Urinary bladder (tissue), 4 donors: ENCODE data around the gene SLC47A2. TPM values are rescaled to one million over a fixed set of nuclear protein-coding genes. Genes with fewer than 3 reads are reported as not detected.
"Not testable (repeated sequence)": the region's sequence is repeated elsewhere in the genome, so short reads cannot be mapped to it uniquely, and the experiment has no call there.

ENCODE experiments used
- DNase-seq: peaks from one replicate; pipeline ENCODE4 v3.0.0-alpha.2; 2015; ENCODE audit errors: extremely low spot score
- H3K27ac ChIP-seq: one replicate; pipeline ENCODE4 v1.5.1; 2013; ENCODE audit warnings: low read depth, mild to moderate bottlenecking, moderate library complexity
- H3K36me3 ChIP-seq: one replicate; pipeline ENCODE4 v1.6.1; 2013; ENCODE audit warnings: mild to moderate bottlenecking, moderate library complexity; ENCODE audit not compliant: insufficient read depth
- H3K4me1 ChIP-seq: one replicate; pipeline ENCODE4 v1.6.1; 2013; ENCODE audit warnings: mild to moderate bottlenecking, moderate library complexity; ENCODE audit not compliant: insufficient read depth
- H3K4me3 ChIP-seq: one replicate; pipeline ENCODE4 v1.5.1; 2013; ENCODE audit warnings: low read depth, low read length
- WGBS: extraction: QIAGEN DNeasy Blood & Tissue Kit; methylation state at CpG from one replicate; pipeline ENCODE4 v1.1.7; 2013; 5-methylcytosine and 5-hydroxymethylcytosine counted together
- polyA plus RNA-seq: library from polyadenylated mRNA; stranded (reverse); fragments of 200-250 nt; gene quantifications from one replicate; pipeline ENCODE4 v1.2.3, GENCODE V29; 2013
- total RNA-seq: library from RNA; depleted of rRNA; stranded (reverse); fragments of >200 nt; gene quantifications from one replicate; pipeline ENCODE4 v1.2.3, GENCODE V29; 2014
- donor health status: healthy with polysubstance abuse.
- donor health status: healthy.

The SLC47A2 gene
- total and polyA plus RNA-seq, 2 donors: 0.21 TPM; not detected in 1

DNA sequence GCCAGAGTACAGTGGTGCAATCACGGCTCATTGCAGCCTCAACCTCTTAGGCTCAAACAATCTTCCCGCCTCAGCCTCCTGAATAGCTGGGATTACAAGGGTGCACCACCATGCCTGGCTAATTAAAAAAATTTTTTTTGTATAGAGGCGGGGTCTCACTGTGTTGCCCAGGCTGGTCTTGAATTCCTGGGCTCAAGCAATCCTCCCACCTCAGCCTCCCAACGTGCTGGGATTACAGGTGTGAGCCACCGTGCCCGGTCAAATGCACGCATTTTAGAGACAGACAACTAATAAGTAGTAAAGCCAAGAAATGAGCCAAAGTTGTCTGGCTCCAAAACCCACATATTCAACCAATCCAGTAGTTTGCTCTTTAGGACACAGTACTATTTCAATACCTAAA, 46.7 kb downstream of the SLC47A2 start:
- not testable (repeated sequence) for H3K4me3 ChIP-seq, H3K36me3 ChIP-seq, H3K27ac ChIP-seq, DNase-seq, H3K4me1 ChIP-seq
- WGBS: 98% methylated on average over 7 of the region's 7 CpGs

DNA sequence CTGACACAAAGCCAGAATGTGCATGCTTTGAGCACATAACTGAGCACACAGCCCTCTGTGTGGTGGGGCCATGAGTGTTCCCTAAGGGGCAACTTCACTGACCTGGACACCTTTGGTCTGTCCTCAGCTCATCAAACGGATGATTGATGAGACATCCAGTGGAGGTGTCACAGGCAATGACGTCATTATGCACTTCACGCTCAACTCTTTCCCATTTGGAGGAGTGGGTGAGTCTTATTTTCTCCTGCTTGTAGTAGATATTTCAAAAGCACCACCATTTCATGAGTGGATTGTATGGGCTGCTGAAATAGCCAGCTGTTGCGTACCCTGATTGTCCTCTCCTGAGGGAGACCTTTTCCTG, 51.6 kb downstream of the SLC47A2 start:
- 93% methylated on average over 4 of the region's 4 CpGs for WGBS
- H3K36me3 ChIP-seq: peaks cover 8% of the 10 kb centered on the region

DNA sequence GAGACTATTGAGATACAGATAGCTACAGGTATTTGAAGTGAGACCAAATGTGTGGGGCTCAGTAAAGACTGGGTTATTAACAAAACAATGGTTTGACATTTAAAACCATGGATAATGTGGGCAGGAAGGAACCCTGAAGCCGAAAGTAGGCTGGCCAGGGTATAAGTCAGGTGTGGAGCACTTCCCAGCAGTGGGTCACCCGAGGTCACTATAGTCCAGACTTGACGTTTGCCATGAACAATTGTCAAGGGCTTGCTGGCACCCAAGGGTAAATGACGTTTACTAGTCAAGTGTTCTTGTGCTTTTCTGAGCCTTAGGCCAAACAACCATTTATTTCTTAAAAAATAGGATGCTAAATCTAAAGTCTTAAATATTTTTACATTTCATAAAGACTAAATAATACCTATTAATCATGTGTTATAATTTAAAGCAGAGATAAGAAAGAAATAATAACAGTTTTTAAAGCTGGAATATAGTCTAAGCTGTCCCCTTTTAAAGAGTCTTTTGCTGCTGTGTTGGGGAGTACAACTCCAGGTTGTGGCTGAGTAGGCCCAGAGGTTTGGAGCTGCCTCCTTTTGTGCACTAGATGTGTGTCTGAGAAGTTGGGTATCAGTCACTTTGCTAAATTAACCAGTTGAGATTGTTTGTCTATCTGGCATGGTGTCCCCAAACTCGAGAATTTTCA, 52.1 kb downstream of the SLC47A2 start:
- Histone ChIP-seq H3K4me1 (no peaks in the 10 kb centered on the region), H3K27ac (no peak overlapping the region), H3K36me3 (peaks cover 8% of the 10 kb centered on the region), H3K4me3 (no peak overlapping the region)
- 77% methylated on average over 5 of the region's 5 CpGs for WGBS
- DNase-seq: no peak

More for the DNA sequence above, 51.6 kb downstream of the SLC47A2 start:
- no peak overlapping the region for H3K4me3 ChIP-seq
- no peak for DNase-seq
- no peak overlapping the region for H3K27ac ChIP-seq
- no peaks in the 10 kb centered on the region for H3K4me1 ChIP-seq

DNA sequence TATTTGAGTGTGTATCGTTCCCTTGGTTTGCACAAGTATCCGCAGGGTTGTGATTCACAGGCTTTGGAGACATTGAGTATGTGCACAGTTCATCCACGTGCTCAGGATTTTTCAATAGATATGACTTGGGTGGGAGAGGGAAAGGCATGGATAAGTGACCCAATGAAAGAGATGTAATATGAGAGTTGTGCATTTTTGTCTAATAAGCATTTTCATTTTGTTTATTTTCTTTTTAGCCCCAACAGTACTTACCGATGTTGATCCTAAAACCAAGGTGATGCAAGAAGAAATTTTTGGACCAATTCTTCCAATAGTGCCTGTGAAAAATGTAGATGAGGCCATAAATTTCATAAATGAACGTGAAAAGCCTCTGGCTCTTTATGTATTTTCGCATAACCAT, 53.3 kb downstream of the SLC47A2 start:
- 95% methylated on average over 6 of the region's 6 CpGs for WGBS
- H3K36me3 ChIP-seq: peaks cover 8% of the 10 kb centered on the region
- no peak overlapping the region for H3K27ac ChIP-seq
- no peak overlapping the region for H3K4me3 ChIP-seq
- no peak for DNase-seq
- no peaks in the 10 kb centered on the region for H3K4me1 ChIP-seq

DNA sequence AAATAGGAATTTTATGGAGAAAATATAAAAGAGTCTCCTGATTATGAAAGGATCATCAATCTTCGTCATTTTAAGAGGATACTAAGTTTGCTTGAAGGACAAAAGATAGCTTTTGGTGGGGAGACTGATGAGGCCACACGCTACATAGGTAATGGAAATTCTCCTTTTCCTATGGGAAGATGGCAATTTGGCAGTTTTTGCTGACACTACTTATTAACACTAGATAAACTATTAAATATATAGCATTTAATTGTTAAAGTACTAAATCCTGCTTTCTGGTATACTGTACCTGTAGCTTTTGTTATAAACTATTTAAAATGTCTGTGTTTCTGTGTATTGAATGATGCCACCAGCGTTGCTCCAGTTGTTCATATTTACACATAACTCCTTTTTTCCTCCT, 55.3 kb downstream of the SLC47A2 start:
- no peak for DNase-seq
- Histone ChIP-seq H3K4me3 (no peak overlapping the region), H3K27ac (no peak overlapping the region), H3K4me1 (no peaks in the 10 kb centered on the region), H3K36me3 (peaks cover 8% of the 10 kb centered on the region)
- WGBS: 97% methylated on average over 3 of the region's 3 CpGs

DNA sequence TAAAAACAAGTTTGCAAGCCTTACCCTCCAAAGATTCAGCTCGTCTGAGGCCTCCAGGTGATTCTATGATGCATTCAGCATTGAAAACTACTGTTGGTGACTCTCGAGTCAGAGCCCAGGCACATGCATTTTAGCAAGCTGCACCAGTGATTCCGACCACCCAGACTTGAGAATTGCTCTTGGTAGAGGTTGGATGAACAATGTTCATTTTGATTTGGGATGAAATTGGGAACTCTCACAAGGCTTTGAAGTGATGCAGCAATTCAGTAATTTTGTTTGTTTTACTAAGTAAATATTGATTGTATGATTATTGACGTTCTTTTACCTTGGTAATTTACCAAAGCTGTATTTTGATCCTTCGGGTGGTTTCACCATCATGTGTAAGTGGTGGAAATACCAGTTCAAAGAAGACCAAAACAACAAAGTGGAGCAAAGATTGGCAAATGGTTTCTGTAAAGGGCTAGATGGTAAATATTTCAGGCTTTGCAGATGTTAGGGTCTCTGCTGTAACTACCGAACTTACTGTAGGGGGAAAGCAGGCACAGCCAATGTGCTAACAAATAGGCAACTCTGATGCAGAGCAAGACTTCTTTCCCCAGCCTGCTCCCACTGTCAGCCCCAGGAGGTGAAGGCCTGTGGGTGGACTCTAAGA, 56.0 kb downstream of the SLC47A2 start:
- peaks cover 9% of the 10 kb centered on the region for H3K36me3 ChIP-seq
- no peaks in the 10 kb centered on the region for H3K4me1 ChIP-seq
- no peak overlapping the region for H3K27ac ChIP-seq
- no peak for DNase-seq
- WGBS: 86% methylated on average over 6 of the region's 6 CpGs
- H3K4me3 ChIP-seq: no peak overlapping the region

DNA sequence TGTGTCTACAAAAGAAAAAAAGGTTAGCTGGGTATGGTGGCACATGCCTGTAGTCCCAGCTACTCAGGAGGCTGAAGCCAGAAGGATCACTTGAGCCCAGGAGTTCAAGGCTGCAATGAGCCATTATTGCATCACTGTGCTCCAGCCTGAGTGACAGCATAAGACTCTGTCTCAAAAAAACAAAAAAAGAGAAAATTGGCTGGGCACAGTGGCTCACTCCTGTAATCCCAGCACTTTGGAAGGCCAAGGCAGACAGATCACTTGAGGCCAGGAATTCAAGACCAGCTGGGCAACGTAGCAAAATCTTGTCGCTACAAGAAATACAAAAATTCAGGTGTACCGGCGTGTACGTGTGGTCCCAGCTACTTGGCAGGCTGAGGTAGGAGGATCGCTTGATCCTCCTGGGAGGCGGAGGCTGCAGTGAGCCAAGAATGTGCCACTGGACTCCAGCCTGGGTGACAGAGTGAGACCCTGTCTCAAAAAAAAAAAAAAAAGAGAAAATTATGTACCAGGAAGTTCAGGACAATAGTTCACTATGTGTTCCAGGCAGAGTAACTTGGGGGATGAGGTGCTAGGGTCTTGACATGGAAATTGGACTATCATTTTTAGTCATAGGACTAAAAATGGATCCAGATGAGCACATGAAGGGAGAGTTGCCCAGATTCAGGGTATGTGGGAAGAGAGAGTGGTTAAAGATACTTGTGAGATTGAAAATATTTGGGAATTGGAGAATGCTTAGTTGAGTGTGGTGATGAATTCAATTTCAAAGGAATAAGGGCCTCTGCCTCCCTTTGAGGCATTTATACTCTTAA, 56.8 kb downstream of the SLC47A2 start:
- Histone ChIP-seq H3K4me3 (no peak overlapping the region), H3K4me1 (no peaks in the 10 kb centered on the region), H3K27ac (no peak overlapping the region), H3K36me3 (peaks cover 7% of the 10 kb centered on the region)
- no peak for DNase-seq
- WGBS: 93% methylated on average over 7 of the region's 7 CpGs

DNA sequence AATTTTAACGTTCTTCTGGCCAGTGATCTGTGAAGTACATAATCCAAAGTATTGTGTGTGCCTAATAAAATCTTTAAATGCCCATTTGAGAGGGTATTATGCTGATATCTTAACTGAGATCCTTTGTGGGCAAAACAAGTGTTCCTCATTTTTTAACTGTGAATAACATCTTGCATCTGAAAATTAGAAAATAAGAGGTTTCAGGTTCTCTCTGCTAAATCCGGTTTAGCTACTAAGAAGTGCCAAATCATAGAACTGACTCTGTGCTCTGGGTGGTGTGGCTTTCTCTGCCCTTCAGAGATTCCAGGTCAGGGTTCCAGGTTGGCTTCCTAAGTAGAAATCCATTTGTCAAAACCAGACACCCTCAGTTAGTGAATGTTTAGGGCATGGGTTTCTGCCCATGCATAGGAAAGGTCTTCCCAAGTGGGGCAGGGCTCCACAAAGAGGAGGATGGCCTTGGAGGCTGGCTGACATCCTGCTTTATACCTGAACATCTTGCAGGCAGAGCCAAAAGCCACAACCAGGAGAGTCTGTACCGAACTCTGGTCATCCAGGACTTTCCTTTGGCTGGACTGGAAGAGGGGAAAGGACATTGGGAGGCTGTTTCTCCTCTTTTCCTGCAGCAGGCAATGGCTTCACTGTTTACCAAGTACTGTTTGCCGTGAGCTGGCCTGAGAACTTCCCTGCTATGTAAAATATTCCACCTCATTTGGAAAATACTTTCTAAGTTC, 59.4 kb downstream of the SLC47A2 start:
- Histone ChIP-seq H3K4me3 (no peak overlapping the region), H3K27ac (no peak overlapping the region), H3K36me3 (peaks cover 3% of the 10 kb centered on the region), H3K4me1 (no peaks in the 10 kb centered on the region)
- 76% methylated on average over 4 of the region's 4 CpGs for WGBS
- no peak for DNase-seq

DNA sequence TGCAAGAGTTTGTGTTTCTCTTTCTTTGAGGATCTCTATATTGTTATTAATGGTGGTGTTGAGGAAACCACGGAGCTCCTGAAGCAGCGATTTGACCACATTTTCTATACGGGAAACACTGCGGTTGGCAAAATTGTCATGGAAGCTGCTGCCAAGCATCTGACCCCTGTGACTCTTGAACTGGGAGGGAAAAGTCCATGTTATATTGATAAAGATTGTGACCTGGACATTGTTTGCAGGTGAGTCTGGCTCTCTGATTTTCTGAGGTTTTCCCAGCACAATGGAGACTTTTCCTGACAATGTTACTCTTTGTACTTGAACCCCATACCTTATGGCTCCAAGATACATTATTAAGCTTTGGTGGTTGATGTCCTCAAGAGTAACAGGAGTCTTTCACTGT, 60.0 kb downstream of the SLC47A2 start:
- H3K4me1 ChIP-seq: no peaks in the 10 kb centered on the region
- H3K4me3 ChIP-seq: no peak overlapping the region
- peaks cover 2% of the 10 kb centered on the region for H3K36me3 ChIP-seq
- no peak for DNase-seq
- H3K27ac ChIP-seq: no peak overlapping the region
- 93% methylated on average over 4 of the region's 4 CpGs for WGBS

DNA sequence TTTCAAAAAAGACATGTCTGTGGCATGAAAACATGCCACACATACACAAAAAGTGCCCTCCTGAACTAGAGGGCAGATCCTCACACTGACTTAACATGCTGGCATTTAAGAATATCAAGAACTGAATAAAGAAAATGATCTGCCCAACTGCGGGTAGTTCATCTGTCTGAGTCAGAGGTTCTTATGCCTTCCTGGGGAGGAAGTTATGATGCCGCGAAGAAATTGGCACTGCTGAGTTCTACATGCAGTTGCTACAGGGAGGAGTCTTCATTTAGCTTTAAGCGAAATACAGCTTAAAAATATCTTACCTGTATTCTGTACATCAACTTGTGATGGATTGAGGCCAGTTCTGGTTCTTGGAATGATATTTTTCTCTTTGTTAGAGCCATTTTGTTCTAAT, 61.5 kb downstream of the SLC47A2 start:
- H3K4me1 ChIP-seq: no peaks in the 10 kb centered on the region
- no peak overlapping the region for H3K27ac ChIP-seq
- peaks cover 2% of the 10 kb centered on the region for H3K36me3 ChIP-seq
- no peak for DNase-seq
- no peak overlapping the region for H3K4me3 ChIP-seq
- 98% methylated on average over 4 of the region's 4 CpGs for WGBS

DNA sequence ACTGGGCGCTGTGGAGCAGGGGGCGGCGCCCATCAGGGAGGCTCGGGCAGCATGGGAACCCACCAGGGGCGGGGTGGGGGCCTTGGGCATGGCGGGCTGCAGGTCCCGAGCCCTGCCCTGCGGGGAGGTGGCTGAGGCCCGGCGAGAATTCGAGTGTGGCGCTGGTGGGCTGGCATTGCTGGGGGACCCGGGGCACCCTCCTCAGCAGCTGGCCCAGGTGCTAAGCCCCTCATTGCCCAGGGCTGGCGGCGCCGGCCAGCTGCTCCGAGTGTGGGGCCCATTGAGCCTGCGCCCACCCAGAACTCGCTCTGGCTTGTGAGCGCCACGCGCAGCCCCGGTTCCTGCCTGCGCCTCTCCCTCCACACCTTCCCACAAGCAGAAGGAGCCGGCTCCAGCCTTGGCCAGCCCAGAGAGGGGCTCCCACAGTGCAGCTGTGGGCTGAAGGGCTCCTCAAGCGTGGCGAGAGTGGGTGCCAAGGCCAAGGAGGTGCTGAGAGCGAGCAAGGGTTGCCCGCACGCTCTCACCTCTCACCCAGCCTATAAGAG, 62.0 kb downstream of the SLC47A2 start:
- DNase-seq: no peak
- H3K4me3 ChIP-seq: no peak overlapping the region
- peaks cover 2% of the 10 kb centered on the region for H3K36me3 ChIP-seq
- 99% methylated on average over 30 of the region's 30 CpGs for WGBS
- no peak overlapping the region for H3K27ac ChIP-seq
- no peaks in the 10 kb centered on the region for H3K4me1 ChIP-seq

DNA sequence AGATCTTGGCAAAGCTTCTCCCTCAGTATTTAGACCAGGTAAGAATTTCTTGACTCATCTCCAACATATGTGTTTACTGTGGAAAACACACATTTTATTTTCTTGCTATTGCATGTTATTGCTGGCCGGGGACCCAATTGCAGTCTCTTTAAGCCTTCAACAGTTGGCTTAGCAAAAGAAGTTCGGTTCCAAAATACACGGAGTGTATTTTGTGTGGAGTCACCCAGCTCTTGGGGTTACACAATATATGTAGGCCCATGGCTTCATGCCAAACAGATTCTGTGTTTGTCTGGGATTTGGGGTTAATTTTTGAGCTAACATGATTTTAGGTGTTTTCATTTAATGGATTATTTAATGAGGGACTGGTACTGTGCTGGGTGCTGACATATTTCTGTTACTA, 63.8 kb downstream of the SLC47A2 start:
- H3K27ac ChIP-seq: no peak overlapping the region
- H3K4me3 ChIP-seq: no peak overlapping the region
- WGBS: 60% methylated on average over 3 of the region's 3 CpGs
- no peak for DNase-seq
- H3K4me1 ChIP-seq: no peaks in the 10 kb centered on the region
- H3K36me3 ChIP-seq: peaks cover 2% of the 10 kb centered on the region

DNA sequence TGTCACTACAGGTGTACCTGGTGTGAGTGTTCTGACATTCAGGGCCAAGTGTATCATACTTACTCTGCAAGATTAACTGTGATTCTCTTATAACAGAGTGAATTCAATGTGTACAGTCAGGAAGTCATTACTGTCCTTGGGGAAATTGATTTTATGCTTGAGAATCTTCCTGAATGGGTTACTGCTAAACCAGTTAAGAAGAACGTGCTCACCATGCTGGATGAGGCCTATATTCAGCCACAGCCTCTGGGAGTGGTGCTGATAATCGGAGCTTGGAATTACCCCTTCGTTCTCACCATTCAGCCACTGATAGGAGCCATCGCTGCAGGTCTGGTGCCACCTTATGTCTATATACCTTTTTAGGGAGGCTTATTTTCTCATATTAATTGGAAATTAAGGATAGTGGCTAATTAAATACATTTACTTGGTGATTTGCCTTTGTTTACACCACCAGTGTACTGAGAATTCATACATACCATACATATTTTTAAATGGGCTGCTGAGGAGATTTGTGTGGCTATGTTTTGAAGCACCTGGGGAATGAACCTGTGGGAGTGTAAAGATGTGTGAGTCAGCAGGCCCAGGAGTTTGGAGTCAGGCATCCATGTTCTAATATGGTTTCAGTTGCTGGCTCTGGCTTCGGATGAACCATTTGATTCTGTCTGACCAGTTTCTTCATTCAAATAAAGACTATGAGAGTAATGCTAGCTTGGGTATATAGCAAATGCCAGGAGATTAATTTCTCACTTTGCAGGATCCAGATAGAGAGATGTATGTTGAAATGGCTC, 64.7 kb downstream of the SLC47A2 start:
- Histone ChIP-seq H3K4me1 (no peaks in the 10 kb centered on the region), H3K27ac (no peak overlapping the region), H3K36me3 (peaks cover 2% of the 10 kb centered on the region), H3K4me3 (no peak overlapping the region)
- no peak for DNase-seq
- 85% methylated on average over 5 of the region's 5 CpGs for WGBS
